CD14-positive monocyte (primary cell): ENCODE data around the gene LRBA. TPM values are rescaled to one million over a fixed set of nuclear protein-coding genes. Genes with fewer than 3 reads are reported as not detected.

Experiments
- DNase-seq, 3 donors: peaks; one replicate each; pipeline ENCODE4 v3.0.0-alpha.2; 2011 to 2022
- H2AFZ ChIP-seq: 2 replicates; pipeline ENCODE4 v1.6.0; 2012; ENCODE audit warnings: mild to moderate bottlenecking, low read depth, low read length, inconsistent platforms; ENCODE audit not compliant: insufficient read depth, poor library complexity, severe bottlenecking
- H3K27ac ChIP-seq, 2 donors: 1 replicate in 1 of 2; 2 replicates in 1 of 2; pipeline ENCODE4 v1.5.1; 2012 to 2013; ENCODE audit warnings: low read length in 2 of 2, control low read depth in 1 of 2, inconsistent platforms in 1 of 2, low read depth in 1 of 2, mild to moderate bottlenecking in 1 of 2
- H3K27me3 ChIP-seq, 2 donors: one replicate each; pipeline versions ENCODE4 v1.6.0 to v1.6.1; 2011 to 2013; ENCODE audit warnings: low read length in 2 of 2; ENCODE audit not compliant: control insufficient read depth in 2 of 2, insufficient read depth in 2 of 2
- H3K36me3 ChIP-seq, 2 donors: replicated peaks in 1 of 2; 1 replicate in 1 of 2; 2 replicates in 1 of 2; pipeline versions ENCODE4 v1.5.1 to v1.6.1; 2012 to 2013; ENCODE audit warnings: low read length in 2 of 2, control low read depth in 1 of 2, inconsistent platforms in 1 of 2, mild to moderate bottlenecking in 1 of 2; ENCODE audit not compliant: insufficient read depth in 2 of 2, control insufficient read depth in 1 of 2
- H3K4me1 ChIP-seq, 2 donors: 1 replicate in 1 of 2; 2 replicates in 1 of 2; pipeline versions ENCODE4 v1.5.1 to v1.6.1; 2012 to 2013; ENCODE audit warnings: low read length in 2 of 2, control low read depth in 1 of 2, inconsistent platforms in 1 of 2, mild to moderate bottlenecking in 1 of 2, moderate library complexity in 1 of 2; ENCODE audit not compliant: insufficient read depth in 2 of 2, control insufficient read depth in 1 of 2
- H3K4me2 ChIP-seq: replicated peaks from 2 replicates; pipeline ENCODE3; 2012; ENCODE audit warnings: low read length, moderate library complexity, mild to moderate bottlenecking; ENCODE audit not compliant: poor library complexity, severe bottlenecking; ENCODE audit errors: extremely low read depth
- H3K4me3 ChIP-seq, 3 experiments: fragments of 200-600 bp in 1 of 3; sonication (generic) in 1 of 3; replicated peaks in 1 of 3; 1 replicate in 2 of 3; 2 replicates in 1 of 3; pipeline ENCODE4 v1.5.1; 2011 to 2013; ENCODE audit warnings: low read length in 3 of 3, mild to moderate bottlenecking in 3 of 3, control low read depth in 2 of 3, low read depth in 2 of 3, inconsistent platforms in 1 of 3, moderate library complexity in 1 of 3
- H3K79me2 ChIP-seq: 2 replicates; pipeline ENCODE4 v1.6.0; 2012; ENCODE audit warnings: mild to moderate bottlenecking, control low read depth, inconsistent platforms, low read length, moderate library complexity; ENCODE audit not compliant: insufficient read depth
- H3K9ac ChIP-seq: 2 replicates; pipeline ENCODE4 v1.6.0; 2017; ENCODE audit warnings: low read length, mild to moderate bottlenecking; ENCODE audit not compliant: insufficient read depth, poor library complexity, severe bottlenecking
- H3K9me3 ChIP-seq, 2 donors: replicated peaks in 1 of 2; 1 replicate in 1 of 2; 2 replicates in 1 of 2; pipeline versions ENCODE4 v1.5.1 to v1.6.1; 2012 to 2013; ENCODE audit warnings: low read length in 2 of 2, control low read depth in 1 of 2; ENCODE audit not compliant: control insufficient read depth in 1 of 2, insufficient read depth in 1 of 2
- H4K20me1 ChIP-seq: 2 replicates; pipeline ENCODE4 v1.6.0; 2012; ENCODE audit warnings: mild to moderate bottlenecking, low read length, control low read depth, moderate library complexity; ENCODE audit not compliant: insufficient read depth
- H3K27ac Mint-ChIP-seq, 7 donors: one replicate each; pipeline ENCODE4 v1.8.0; 2020; ENCODE audit warnings: mild to moderate bottlenecking in 7 of 7, mixed read lengths in 7 of 7, moderate library complexity in 6 of 7, inconsistent platforms in 2 of 7
- H3K27me3 Mint-ChIP-seq, 3 donors: one replicate each; pipeline ENCODE4 v1.8.0; 2021 to 2022; ENCODE audit warnings: low read depth in 3 of 3, mild to moderate bottlenecking in 3 of 3, mixed read lengths in 3 of 3, moderate library complexity in 3 of 3, inconsistent platforms in 1 of 3
- H3K36me3 Mint-ChIP-seq, 2 donors: one replicate each; pipeline ENCODE4 v1.8.0; 2020; ENCODE audit warnings: mixed read lengths in 2 of 2, inconsistent platforms in 1 of 2, mild to moderate bottlenecking in 1 of 2
- H3K4me1 Mint-ChIP-seq: one replicate; pipeline ENCODE4 v1.8.0; 2020; ENCODE audit warnings: mild to moderate bottlenecking, mixed read lengths
- H3K4me3 Mint-ChIP-seq, 2 donors: one replicate each; pipeline ENCODE4 v1.8.0; 2020; ENCODE audit warnings: mild to moderate bottlenecking in 2 of 2, mixed read lengths in 2 of 2, moderate library complexity in 1 of 2
- H3K9me3 Mint-ChIP-seq, 7 donors: one replicate each; pipeline ENCODE4 v1.8.0; 2020 to 2022; ENCODE audit warnings: mixed read lengths in 7 of 7, mild to moderate bottlenecking in 6 of 7, moderate library complexity in 6 of 7, inconsistent platforms in 2 of 7
- WGBS: methylation state at CpG from one replicate; pipeline ENCODE4 v1.1.5; 2013; ENCODE audit warnings: missing lambda C conversion rate; ENCODE audit not compliant: insufficient coverage; 5-methylcytosine and 5-hydroxymethylcytosine counted together
- intact Hi-C, 2 donors: fragments of 100-400 bp; cut with micrococcal nuclease; formaldehyde crosslinking; loops; one replicate each; pipeline versions ENCODE4 v1.15.0 to v1.15.1; 2023
- polyA plus RNA-seq, 3 donors: library from polyadenylated mRNA; depleted of rRNA in 1 of 3; unstranded in 2 of 3; stranded (reverse) in 1 of 3; fragments of 300-500 nt in 2 of 3; fragments of >200 nt in 1 of 3; fragmentation: Illumina TruSeq in 2 of 3; gene quantifications; 1 replicate in 2 of 3; 2 replicates in 1 of 3; pipeline ENCODE4 v1.2.3, GENCODE V29; 2012 to 2021
- TF ChIP-seq, protein P1 (sequence below): fragments of 200-600 bp; IDR thresholded peaks from one replicate; pipeline ENCODE4 v1.8.0; 2022; ENCODE audit warnings: antibody characterized with exemption, mild to moderate bottlenecking

The LRBA gene
- polyA plus RNA-seq, 3 donors, result 1.5 to 5.5 (median 4.4) TPM

GRCh38 chr4:150624055-150624454 is 391.0 kb downstream of the LRBA start:
- no peak overlapping the region for H3K9ac ChIP-seq
- H3K4me1 ChIP-seq, result no peaks in the 10 kb centered on the region
- H2AFZ ChIP-seq, result no peak overlapping the region
- no peak overlapping the region for H3K4me3 ChIP-seq
- Mint-ChIP-seq H3K27me3 (no peaks in the 10 kb centered on the region), H3K4me3 (no peak overlapping the region), H3K27ac (no peak overlapping the region), H3K36me3 (no peaks in the 10 kb centered on the region), H3K9me3 (peaks cover 0 to 4% (median 2%) of the 10 kb centered on the region in 7 donors), H3K4me1 (no peaks in the 10 kb centered on the region)
- TF ChIP-seq, protein P1, sequence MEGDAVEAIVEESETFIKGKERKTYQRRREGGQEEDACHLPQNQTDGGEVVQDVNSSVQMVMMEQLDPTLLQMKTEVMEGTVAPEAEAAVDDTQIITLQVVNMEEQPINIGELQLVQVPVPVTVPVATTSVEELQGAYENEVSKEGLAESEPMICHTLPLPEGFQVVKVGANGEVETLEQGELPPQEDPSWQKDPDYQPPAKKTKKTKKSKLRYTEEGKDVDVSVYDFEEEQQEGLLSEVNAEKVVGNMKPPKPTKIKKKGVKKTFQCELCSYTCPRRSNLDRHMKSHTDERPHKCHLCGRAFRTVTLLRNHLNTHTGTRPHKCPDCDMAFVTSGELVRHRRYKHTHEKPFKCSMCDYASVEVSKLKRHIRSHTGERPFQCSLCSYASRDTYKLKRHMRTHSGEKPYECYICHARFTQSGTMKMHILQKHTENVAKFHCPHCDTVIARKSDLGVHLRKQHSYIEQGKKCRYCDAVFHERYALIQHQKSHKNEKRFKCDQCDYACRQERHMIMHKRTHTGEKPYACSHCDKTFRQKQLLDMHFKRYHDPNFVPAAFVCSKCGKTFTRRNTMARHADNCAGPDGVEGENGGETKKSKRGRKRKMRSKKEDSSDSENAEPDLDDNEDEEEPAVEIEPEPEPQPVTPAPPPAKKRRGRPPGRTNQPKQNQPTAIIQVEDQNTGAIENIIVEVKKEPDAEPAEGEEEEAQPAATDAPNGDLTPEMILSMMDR, result no peak
- H3K9me3 ChIP-seq, result no peaks in the 10 kb centered on the region
- no peak for DNase-seq
- H4K20me1 ChIP-seq, result no peaks in the 10 kb centered on the region
- WGBS, result no CpG with 5 or more reads among the region's 1 CpG
- no peak overlapping the region for H3K27ac ChIP-seq
- H3K27me3 ChIP-seq, result no peaks in the 10 kb centered on the region
- no peaks in the 10 kb centered on the region for H3K79me2 ChIP-seq
- H3K4me2 ChIP-seq, result no peak overlapping the region
- no peaks in the 10 kb centered on the region for H3K36me3 ChIP-seq
- intact Hi-C loops, result no loop called here

GRCh38 chr4:150619042-150619441 is 396.0 kb downstream of the LRBA start:
- no peak overlapping the region for H3K27ac Mint-ChIP-seq
- DNase-seq, result no peak
- H3K9ac ChIP-seq, result no peak overlapping the region
- intact Hi-C loops, result no loop called here
- no peaks in the 10 kb centered on the region for H3K27me3 Mint-ChIP-seq
- H3K27me3 ChIP-seq, result no peaks in the 10 kb centered on the region
- no peak overlapping the region for H2AFZ ChIP-seq
- H3K4me3 Mint-ChIP-seq, result no peak overlapping the region
- H3K27ac ChIP-seq, result no peak overlapping the region
- H3K4me1 ChIP-seq, result no peaks in the 10 kb centered on the region
- H3K9me3 ChIP-seq, result no peaks in the 10 kb centered on the region
- no peaks in the 10 kb centered on the region for H3K36me3 Mint-ChIP-seq
- H3K79me2 ChIP-seq, result no peaks in the 10 kb centered on the region
- no peak overlapping the region for H3K4me3 ChIP-seq
- TF ChIP-seq, protein P1, result no peak
- H3K4me2 ChIP-seq, result no peak overlapping the region
- no CpG with 5 or more reads among the region's 1 CpG for WGBS
- no peaks in the 10 kb centered on the region for H3K4me1 Mint-ChIP-seq
- no peaks in the 10 kb centered on the region for H3K36me3 ChIP-seq
- peaks cover 0 to 4% (median 2%) of the 10 kb centered on the region in 7 donors for H3K9me3 Mint-ChIP-seq
- no peaks in the 10 kb centered on the region for H4K20me1 ChIP-seq
